Omental fat pad (tissue), 4 donors: ENCODE measurements around the gene ANK3. TPM values are rescaled to one million over a fixed set of nuclear protein-coding genes. Genes with fewer than 3 reads are reported as not detected.

Source experiments
- ATAC-seq: fragments of 150-250 bp; one replicate; pipeline ENCODE4 v1.9.1; 2016; ENCODE audit warnings: mild to moderate bottlenecking, moderate library complexity; ENCODE audit not compliant: low FRiP score
- DNase-seq: peaks from one replicate; pipeline ENCODE4 v3.0.0-alpha.2; 2019; ENCODE audit warnings: low spot score
- total RNA-seq, 4 donors: library from RNA; depleted of rRNA; stranded (reverse); fragments of >200 nt; gene quantifications; one replicate each; pipeline ENCODE4 v1.1.0, GENCODE V29; 2016
- TF ChIP-seq, protein P1 (sequence below), 3 donors: fragments of 450-650 bp; IDR thresholded peaks; one replicate each; pipeline ENCODE4 v1.5.1; 2016 to 2017; ENCODE audit warnings: antibody characterized with exemption in 3 of 3, mild to moderate bottlenecking in 3 of 3, moderate library complexity in 2 of 3

ANK3 gene
- total RNA-seq, 4 donors from 2014 or later, result 10.5 to 22.5 (median 13.3) TPM

DNA sequence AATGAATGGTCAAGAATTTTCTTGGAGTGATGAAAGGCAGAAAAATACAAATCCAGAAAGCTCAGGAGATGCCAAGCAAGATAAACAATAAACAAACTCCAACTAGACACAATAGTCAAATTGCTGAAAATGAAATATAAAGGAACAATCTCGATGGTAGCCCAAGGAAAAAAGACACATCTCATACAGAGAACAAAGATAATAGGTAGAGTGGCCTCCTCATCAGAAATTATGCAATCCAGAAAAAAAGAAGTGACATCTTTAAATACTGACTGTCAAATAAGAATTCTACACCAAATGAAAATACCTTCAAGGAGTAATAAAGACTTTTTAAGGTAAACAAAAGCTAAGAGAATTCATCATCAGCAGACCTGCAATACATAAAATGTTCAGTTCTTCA is 150.4 kb downstream of the ANK3 start:
- DNase-seq (no peak), ATAC-seq (no peak)
- TF ChIP-seq, protein P1, sequence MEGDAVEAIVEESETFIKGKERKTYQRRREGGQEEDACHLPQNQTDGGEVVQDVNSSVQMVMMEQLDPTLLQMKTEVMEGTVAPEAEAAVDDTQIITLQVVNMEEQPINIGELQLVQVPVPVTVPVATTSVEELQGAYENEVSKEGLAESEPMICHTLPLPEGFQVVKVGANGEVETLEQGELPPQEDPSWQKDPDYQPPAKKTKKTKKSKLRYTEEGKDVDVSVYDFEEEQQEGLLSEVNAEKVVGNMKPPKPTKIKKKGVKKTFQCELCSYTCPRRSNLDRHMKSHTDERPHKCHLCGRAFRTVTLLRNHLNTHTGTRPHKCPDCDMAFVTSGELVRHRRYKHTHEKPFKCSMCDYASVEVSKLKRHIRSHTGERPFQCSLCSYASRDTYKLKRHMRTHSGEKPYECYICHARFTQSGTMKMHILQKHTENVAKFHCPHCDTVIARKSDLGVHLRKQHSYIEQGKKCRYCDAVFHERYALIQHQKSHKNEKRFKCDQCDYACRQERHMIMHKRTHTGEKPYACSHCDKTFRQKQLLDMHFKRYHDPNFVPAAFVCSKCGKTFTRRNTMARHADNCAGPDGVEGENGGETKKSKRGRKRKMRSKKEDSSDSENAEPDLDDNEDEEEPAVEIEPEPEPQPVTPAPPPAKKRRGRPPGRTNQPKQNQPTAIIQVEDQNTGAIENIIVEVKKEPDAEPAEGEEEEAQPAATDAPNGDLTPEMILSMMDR (IDR thresholded peaks at IDR 0.05), result no peak

DNA sequence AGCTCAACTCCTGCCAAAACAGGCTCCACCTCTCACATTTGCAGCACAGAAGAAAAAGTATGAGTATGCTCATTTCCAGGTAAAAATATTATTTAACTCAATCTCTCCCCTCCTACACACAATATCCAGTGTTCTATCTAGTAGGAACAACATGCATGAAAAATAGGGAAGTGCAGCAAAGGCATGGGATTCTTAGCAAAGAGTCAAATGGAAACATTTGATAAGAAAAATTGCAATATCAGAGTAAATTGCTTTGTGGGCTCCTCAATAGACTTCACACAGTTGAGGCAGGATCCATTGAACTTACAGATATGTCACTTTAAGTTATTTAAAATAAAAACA is 150.9 kb downstream of the ANK3 start:
- DNase-seq (no peak), ATAC-seq (no peak)
- TF ChIP-seq, protein P1 (IDR thresholded peaks at IDR 0.05), result no peak

DNA sequence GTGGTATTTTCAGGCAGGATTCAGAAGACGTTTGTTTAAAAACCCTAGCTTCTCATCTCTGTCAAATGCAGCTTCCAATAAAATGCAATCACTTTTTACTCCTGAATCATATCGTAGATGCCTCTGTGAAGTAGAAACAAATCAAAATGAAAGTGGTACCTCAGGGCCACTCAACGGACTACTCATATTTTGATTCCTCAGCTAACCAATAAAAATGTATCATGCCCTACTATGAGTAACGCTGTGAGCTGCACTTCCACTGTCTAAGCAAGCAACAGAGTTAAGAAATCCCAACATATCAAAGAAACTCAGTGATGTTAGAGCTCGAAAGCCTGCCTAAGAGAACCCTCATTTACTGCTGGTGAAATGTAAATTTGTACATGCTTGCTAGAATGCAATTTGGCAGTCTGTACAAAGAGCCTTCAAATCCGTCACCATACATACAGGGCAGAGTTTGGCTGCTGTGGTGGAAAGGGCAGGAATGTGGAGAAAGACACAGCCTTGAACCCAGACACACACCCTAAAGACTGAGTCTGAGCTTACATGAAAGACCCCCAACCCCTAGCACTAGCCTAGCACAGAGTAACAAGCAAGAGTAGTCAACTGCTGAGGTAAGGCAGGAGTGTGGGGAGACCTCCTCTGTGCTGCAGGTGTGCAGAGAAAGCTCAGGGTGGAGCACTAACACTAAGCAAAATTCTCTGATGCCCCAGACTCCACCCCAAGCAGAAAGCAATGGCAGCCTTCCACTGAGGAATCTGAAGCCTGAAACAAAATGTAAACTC is 151.5 kb downstream of the ANK3 start:
- ATAC-seq (peak; percentile 74), DNase-seq (no peak)
- TF ChIP-seq, protein P1 (IDR thresholded peaks at IDR 0.05), result no peak

DNA sequence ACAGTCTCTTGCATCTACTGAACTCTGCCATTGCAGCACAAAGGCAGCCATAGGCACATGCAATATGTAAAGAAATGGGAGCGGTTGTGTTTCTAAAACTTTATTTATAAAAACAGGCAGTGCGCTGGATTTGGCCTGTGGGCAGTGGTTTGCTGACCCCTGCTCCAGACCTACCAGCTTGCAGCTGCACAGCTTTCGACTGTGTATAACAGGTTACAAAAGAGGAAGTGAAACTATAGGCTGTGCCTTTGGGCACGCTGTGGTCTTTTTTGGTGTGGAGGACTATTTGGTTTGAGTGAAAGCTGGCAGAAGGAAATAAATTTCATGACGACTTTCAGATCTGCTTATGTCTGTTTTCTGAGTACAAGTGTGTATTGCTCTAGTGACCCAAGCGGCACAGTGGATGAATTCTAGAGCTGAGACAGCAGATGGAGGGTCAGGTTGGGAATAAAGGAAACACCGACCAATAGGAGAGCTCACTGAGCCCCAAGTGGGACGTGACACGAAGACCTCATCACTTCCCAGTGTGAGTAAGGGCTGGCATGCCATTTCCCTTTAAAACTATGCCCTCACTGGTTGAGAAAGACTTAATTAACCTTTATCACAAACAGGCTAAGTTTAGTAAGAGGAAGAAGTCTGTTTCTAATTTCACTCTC is 152.7 kb downstream of the ANK3 start:
- TF ChIP-seq, protein P1 (IDR thresholded peaks at IDR 0.05), result no peak
- no peak for DNase-seq
- ATAC-seq, result peak; percentile 48

DNA sequence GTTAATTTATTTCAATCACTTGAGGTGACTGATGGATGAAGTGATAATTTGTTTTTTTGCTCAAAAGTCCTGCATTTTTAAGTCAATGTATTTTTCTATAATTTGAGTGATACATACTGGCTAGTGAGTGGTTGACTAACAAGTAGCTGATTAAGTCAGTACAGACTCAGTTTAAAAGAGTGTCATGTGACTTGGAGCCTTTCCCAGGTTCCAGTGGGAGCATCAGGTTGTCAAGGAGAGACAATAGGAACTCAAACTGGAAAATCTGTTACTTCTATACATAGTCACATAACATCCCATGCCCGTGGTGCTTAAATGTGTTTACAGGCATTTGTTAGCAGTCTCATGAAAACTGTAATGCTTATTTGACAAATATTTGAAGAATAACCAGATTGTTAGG is 154.7 kb downstream of the ANK3 start:
- TF ChIP-seq, protein P1 (IDR thresholded peaks at IDR 0.05), result no peak
- DNase-seq (no peak), ATAC-seq (no peak)

DNA sequence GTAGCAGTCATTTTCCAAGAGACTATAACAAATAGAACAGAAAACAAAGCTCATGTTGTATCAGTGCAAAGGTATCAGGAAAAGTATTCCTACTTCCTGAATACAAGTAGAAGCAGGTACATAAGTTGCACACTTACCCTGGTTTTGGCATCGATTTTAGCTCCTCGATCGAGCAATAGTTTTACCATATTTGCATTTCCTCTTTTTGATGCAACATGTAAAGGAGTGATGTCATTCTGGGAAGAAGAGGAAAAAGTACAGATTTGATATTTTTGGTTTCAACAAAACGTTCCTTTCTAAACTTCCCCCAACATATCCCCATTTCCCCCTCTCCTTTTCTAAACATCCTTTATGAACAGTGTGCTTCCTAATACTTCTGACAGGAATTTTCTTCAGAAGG is 155.1 kb downstream of the ANK3 start:
- DNase-seq, result no peak
- no peak for ATAC-seq
- TF ChIP-seq, protein P1 (IDR thresholded peaks at IDR 0.05), result no peak

DNA sequence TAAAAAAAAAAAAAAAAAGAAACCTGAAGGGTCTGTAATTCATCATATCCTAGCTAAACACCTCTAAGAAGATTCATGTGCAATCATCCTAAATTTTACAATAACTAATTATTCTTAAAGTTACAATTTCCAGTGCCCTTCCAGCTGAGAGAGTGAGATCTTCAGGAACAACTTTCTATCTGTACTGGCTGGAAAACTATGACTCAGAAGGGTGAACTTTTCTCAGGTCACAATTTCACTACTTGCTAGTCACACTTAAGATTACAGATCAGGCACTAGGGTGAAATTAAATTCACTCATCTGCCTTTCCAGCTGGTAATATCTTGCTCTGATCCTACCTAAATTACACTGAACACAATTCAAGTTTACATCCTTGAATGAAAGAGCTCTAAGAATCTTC is 158.8 kb downstream of the ANK3 start:
- no peak for DNase-seq
- ATAC-seq, result no peak

More for the DNA sequence above, 158.8 kb downstream of the ANK3 start:
- TF ChIP-seq, protein P1 (IDR thresholded peaks at IDR 0.05), result no peak
